K562 (cell line): Measurements from ENCODE around the gene FMC1.

Source experiments
- CEBPB ChIP-seq: fragments of 450-650 bp; IDR thresholded peaks from 2 replicates; pipeline ENCODE4 v1.6.1; 2016; ENCODE audit warnings: missing genetic modification characterization, missing compliant biosample characterization
- CREB5 ChIP-seq: fragments of 250-450 bp; sonication (Bioruptor Pico); IDR thresholded peaks from 2 replicates; pipeline ENCODE4 v1.5.0; 2020; ENCODE audit warnings: mild to moderate bottlenecking
- ELF4 ChIP-seq: fragments of 450-650 bp; formaldehyde crosslinking; IDR thresholded peaks from 2 replicates; pipeline ENCODE4 v1.4.0; 2022; ENCODE audit warnings: missing genetic modification characterization
- GTF2B ChIP-seq: IDR thresholded peaks from 2 replicates; pipeline ENCODE4 v1.6.1; 2011; ENCODE audit not compliant: insufficient read length; ENCODE audit errors: extremely low read depth
- MNT ChIP-seq, 2 experiments: fragments of 450-650 bp; conservative IDR thresholded peaks; 2 replicates each; pipeline ENCODE4 v1.6.1; 2017; ENCODE audit warnings: mild to moderate bottlenecking in 2 of 2, moderate library complexity in 2 of 2
- POLR2A ChIP-seq: fragments of 450-650 bp; conservative IDR thresholded peaks from 2 replicates; pipeline ENCODE4 v1.6.1; 2016
- RAD21 ChIP-seq, 2 experiments: fragments of 250-450 bp in 1 of 2; fragments of 450-650 bp in 1 of 2; sonication (Bioruptor Pico) in 1 of 2; formaldehyde crosslinking in 1 of 2; IDR thresholded peaks in 1 of 2; conservative IDR thresholded peaks in 1 of 2; 2 replicates each; pipeline versions ENCODE4 v1.4.0 to v1.8.0; 2020 to 2022; ENCODE audit warnings: mild to moderate bottlenecking in 2 of 2, moderate library complexity in 1 of 2
- RBM17 ChIP-seq: fragments of 200-400 bp; formaldehyde crosslinking; IDR thresholded peaks from 2 replicates; pipeline ENCODE4 v1.6.1; 2017; ENCODE audit warnings: low read depth, mild to moderate bottlenecking, low read length, borderline replicate concordance
- TEAD4 ChIP-seq, 2 experiments: sonication (generic) in 1 of 2; formaldehyde crosslinking in 1 of 2; IDR thresholded peaks; 2 replicates each; pipeline versions ENCODE4 v1.6.1 to v1.8.0; 2012 to 2022; ENCODE audit warnings: borderline replicate concordance in 1 of 2, inconsistent platforms in 1 of 2, low read length in 1 of 2, mild to moderate bottlenecking in 1 of 2, missing genetic modification reagents in 1 of 2
- ZEB2 ChIP-seq: fragments of 450-650 bp; IDR thresholded peaks from 2 replicates; pipeline ENCODE4 v1.6.1; 2016

GRCh38 chr7:139332697-139333359, 8.3 kb upstream of the FMC1 start:
- TF ChIP-seq ELF4, result no peak
- TF ChIP-seq CREB5 (CRISPR knock-in tag), result no peak
- TF ChIP-seq GTF2B, result no peak
- TF ChIP-seq TEAD4 (IDR thresholded peaks at IDR 0.05; ENCODE audit: low read length), result no peak
- TF ChIP-seq TEAD4 (CRISPR knock-in tag; IDR thresholded peaks at IDR 0.05; ENCODE audit: borderline replicate concordance), result no peak
- TF ChIP-seq POLR2A, result no peak
- no peak for TF ChIP-seq MNT (conservative IDR thresholded peaks at IDR 0.05)
- TF ChIP-seq RAD21 (CRISPR knock-in tag; conservative IDR thresholded peaks at IDR 0.05 in 1 of 2, IDR thresholded peaks at IDR 0.05 in 1 of 2), result no peak
- no peak for TF ChIP-seq ZEB2
- TF ChIP-seq CEBPB (tag), result no peak
- TF ChIP-seq RBM17, result no peak
